Bronchial epithelial cell (primary cell): ENCODE data around the gene LEAP2. TPM values are rescaled to one million over a fixed set of nuclear protein-coding genes. Genes with fewer than 3 reads are reported as not detected.

Source experiments
- DNase-seq: peaks from one replicate; pipeline ENCODE4 v3.0.0-alpha.2; 2010; ENCODE audit warnings: low read depth
- FAIRE-seq: peaks from 2 replicates; lab custom pipeline; 2011; peaks lifted over from hg19 to GRCh38; lab: Jason Lieb, UNC
- H3K27me3 ChIP-seq: 2 replicates; pipeline ENCODE4 v1.5.1; 2011; ENCODE audit warnings: low read length; ENCODE audit not compliant: control insufficient read depth, insufficient read depth
- H3K36me3 ChIP-seq: 2 replicates; pipeline ENCODE4 v1.5.1; 2011; ENCODE audit warnings: low read length; ENCODE audit not compliant: control insufficient read depth, insufficient read depth
- H3K4me3 ChIP-seq: 2 replicates; pipeline ENCODE4 v1.5.1; 2011; ENCODE audit warnings: mild to moderate bottlenecking, low read depth, low read length, control low read depth
- CTCF ChIP-seq: IDR thresholded peaks from 2 replicates; pipeline ENCODE4 v1.5.1; 2011; ENCODE audit warnings: mild to moderate bottlenecking, moderate library complexity, low read length, control low read depth, inconsistent platforms; ENCODE audit not compliant: insufficient read depth, severe bottlenecking
- total RNA-seq: library from RNA; depleted of rRNA; stranded (reverse); fragments of >200 nt; gene quantifications from 2 replicates; pipeline ENCODE4 v1.2.1, GENCODE V29; 2014

The LEAP2 gene
- total RNA-seq, 1 donor from 2014 or later = 0.53 TPM

- peaks cover 13% of the 10 kb centered on the region for H3K36me3 ChIP-seq
- FAIRE-seq (no peak), DNase-seq (no peak)
- no peak for TF ChIP-seq CTCF
- no peaks in the 10 kb centered on the region for H3K27me3 ChIP-seq
- no peak overlapping the region for H3K4me3 ChIP-seq
Measured at GRCh38 chr5:132868754-132869153, 4.7 kb upstream of the LEAP2 start.

- no peak for FAIRE-seq
- no peak for TF ChIP-seq CTCF
- peaks cover 18% of the 10 kb centered on the region for H3K36me3 ChIP-seq
Measured at GRCh38 chr5:132870801-132871200, 2.7 kb upstream of the LEAP2 start.

GRCh38 chr5:132871459-132872284 lies 1.8 kb upstream of the LEAP2 start:
- no peak for FAIRE-seq
- Histone ChIP-seq H3K27me3 (no peaks in the 10 kb centered on the region), H3K36me3 (peaks cover 18% of the 10 kb centered on the region), H3K4me3 (no peak overlapping the region)
- no peak for DNase-seq
- no peak for TF ChIP-seq CTCF

More at GRCh38 chr5:132870801-132871200, 2.7 kb upstream of the LEAP2 start:
- Histone ChIP-seq H3K27me3 (no peaks in the 10 kb centered on the region), H3K4me3 (no peak overlapping the region)
- DNase-seq = no peak

- DNase-seq = no peak
- no peak for FAIRE-seq
- TF ChIP-seq CTCF = no peak
- peaks cover 16% of the 10 kb centered on the region for H3K36me3 ChIP-seq
- no peak overlapping the region for H3K4me3 ChIP-seq
- no peaks in the 10 kb centered on the region for H3K27me3 ChIP-seq
Measured at GRCh38 chr5:132872788-132873118, 715 bp upstream of the LEAP2 start.

GRCh38 chr5:132873930-132874271 lies 433 bp downstream of the LEAP2 start:
- TF ChIP-seq CTCF = no peak
- peaks cover 17% of the 10 kb centered on the region for H3K36me3 ChIP-seq
- DNase-seq = no peak
- no peaks in the 10 kb centered on the region for H3K27me3 ChIP-seq
- no peak overlapping the region for H3K4me3 ChIP-seq
- FAIRE-seq = no peak
